GM12878 (cell line): ENCODE results near the gene NCAPH2.

Source experiments
- BCL11A ChIP-seq: IDR thresholded peaks from 2 replicates; pipeline ENCODE4 v1.6.1; 2011; ENCODE audit warnings: low read depth, low read length
- CTCF ChIP-seq, 3 experiments: IDR thresholded peaks in 2 of 3; conservative IDR thresholded peaks in 1 of 3; 2 replicates each; pipeline ENCODE4 v1.5.1; 2011; ENCODE audit warnings: low read depth in 3 of 3, low read length in 3 of 3, mild to moderate bottlenecking in 3 of 3, control low read depth in 2 of 3, moderate library complexity in 2 of 3, inconsistent platforms in 1 of 3, mixed read lengths in 1 of 3; ENCODE audit not compliant: control insufficient read depth in 2 of 3, insufficient read depth in 1 of 3; ENCODE audit errors: extremely low read depth in 1 of 3
- EP300 ChIP-seq, 2 experiments: fragments of 150-350 bp in 1 of 2; IDR thresholded peaks; 2 replicates each; pipeline ENCODE4 v1.6.1; 2011 to 2012; ENCODE audit warnings: low read depth in 2 of 2, low read length in 2 of 2, borderline replicate concordance in 1 of 2, improper control_type of control experiment in 1 of 2, inconsistent platforms in 1 of 2; ENCODE audit not compliant: control insufficient read depth in 1 of 2
- ESRRA ChIP-seq: IDR thresholded peaks from 2 replicates; pipeline ENCODE4 v1.6.1; 2012; ENCODE audit warnings: mild to moderate bottlenecking, low read length, improper control_type of control experiment
- ETV6 ChIP-seq, 2 experiments: fragments of 450-650 bp in 1 of 2; IDR thresholded peaks in 1 of 2; conservative IDR thresholded peaks in 1 of 2; 2 replicates each; pipeline ENCODE4 v1.6.1; 2014; ENCODE audit warnings: antibody characterized with exemption in 1 of 2, borderline replicate concordance in 1 of 2, low read depth in 1 of 2, mild to moderate bottlenecking in 1 of 2, moderate library complexity in 1 of 2
- FOS ChIP-seq: IDR thresholded peaks from 3 replicates; pipeline ENCODE4 v1.6.1; 2011; ENCODE audit warnings: borderline replicate concordance; ENCODE audit not compliant: insufficient read length; ENCODE audit errors: extremely low read depth
- JUND ChIP-seq: IDR thresholded peaks from 2 replicates; pipeline ENCODE4 v1.6.1; 2012; ENCODE audit warnings: low read depth, mild to moderate bottlenecking, low read length, improper control_type of control experiment, moderate library complexity
- NFYB ChIP-seq: IDR thresholded peaks from 2 replicates; pipeline ENCODE4 v1.6.1; 2011; ENCODE audit warnings: low read depth, mild to moderate bottlenecking, low read length, improper control_type of control experiment, moderate library complexity; ENCODE audit not compliant: insufficient read depth
- RAD21 ChIP-seq: IDR thresholded peaks from 2 replicates; pipeline ENCODE4 v1.6.1; 2011; ENCODE audit warnings: mild to moderate bottlenecking, low read depth, low read length, moderate library complexity; ENCODE audit not compliant: insufficient read depth
- RFX5 ChIP-seq: IDR thresholded peaks from 2 replicates; pipeline ENCODE4 v1.6.1; 2011; ENCODE audit warnings: low read depth, low read length, improper control_type of control experiment
- TAF1 ChIP-seq: IDR thresholded peaks from 2 replicates; pipeline ENCODE4 v1.6.1; 2011; ENCODE audit warnings: mild to moderate bottlenecking, low read depth, low read length, borderline replicate concordance
- YY1 ChIP-seq: IDR thresholded peaks from 2 replicates; pipeline ENCODE4 v1.6.1; 2011; ENCODE audit warnings: low read depth, mild to moderate bottlenecking, low read length
- TF ChIP-seq, protein P1 (sequence below): IDR thresholded peaks from 2 replicates; pipeline ENCODE4 v1.6.1; 2011; ENCODE audit warnings: low read depth, mild to moderate bottlenecking, low read length, moderate library complexity, borderline replicate concordance; ENCODE audit errors: extremely low read depth

DNA sequence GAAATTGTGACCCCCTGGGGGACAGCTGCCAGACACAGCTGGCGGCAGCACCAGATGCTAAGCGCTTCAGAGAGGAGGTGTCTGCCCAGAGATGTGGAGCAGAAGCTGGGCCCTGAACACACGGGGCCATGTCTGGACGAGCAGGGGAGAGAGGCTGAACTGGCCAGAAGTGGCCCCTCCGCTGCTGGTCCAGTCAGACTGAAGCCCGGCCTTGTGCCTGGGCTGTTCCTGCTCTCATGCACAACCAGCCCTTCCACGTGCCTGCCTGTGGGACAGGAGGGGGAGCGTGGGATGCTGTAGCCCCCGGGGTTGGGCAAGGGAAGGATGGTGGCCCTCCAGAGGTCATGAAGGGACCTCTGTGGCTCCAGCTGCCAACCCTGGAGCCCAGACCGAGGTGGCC lies 24.9 kb upstream of the NCAPH2 start:
- no peak for TF ChIP-seq ETV6 (conservative IDR thresholded peaks at IDR 0.05 in 1 of 2, IDR thresholded peaks at IDR 0.05 in 1 of 2; ENCODE audit: borderline replicate concordance in 1 of 2, low read depth in 1 of 2)
- TF ChIP-seq EP300 (IDR thresholded peaks at IDR 0.05; ENCODE audit: borderline replicate concordance in 1 of 2, control insufficient read depth in 1 of 2, low read depth in 2 of 2, low read length in 2 of 2): no peak
- no peak for TF ChIP-seq CTCF (IDR thresholded peaks at IDR 0.05 in 2 of 3, conservative IDR thresholded peaks at IDR 0.05 in 1 of 3; ENCODE audit: control insufficient read depth in 2 of 3, extremely low read depth in 1 of 3, insufficient read depth in 1 of 3, low read depth in 3 of 3, low read length in 3 of 3)
- no peak for TF ChIP-seq NFYB
- no peak for TF ChIP-seq RAD21
- no peak for TF ChIP-seq YY1
- no peak for TF ChIP-seq RFX5
- TF ChIP-seq, protein P1, sequence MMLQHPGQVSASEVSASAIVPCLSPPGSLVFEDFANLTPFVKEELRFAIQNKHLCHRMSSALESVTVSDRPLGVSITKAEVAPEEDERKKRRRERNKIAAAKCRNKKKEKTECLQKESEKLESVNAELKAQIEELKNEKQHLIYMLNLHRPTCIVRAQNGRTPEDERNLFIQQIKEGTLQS: no peak
- TF ChIP-seq FOS: no peak
- no peak for TF ChIP-seq JUND
- TF ChIP-seq TAF1: no peak
- TF ChIP-seq BCL11A: no peak
- TF ChIP-seq ESRRA: no peak
